SK-N-SH (cell line): Measurements from ENCODE around the gene CHRNE. TPM values are rescaled to one million over a fixed set of nuclear protein-coding genes. Genes with fewer than 3 reads are reported as not detected.

Experiments used
- CTCF ChIA-PET: fragments of 300-600, 350-600 bp; formaldehyde crosslinking; extraction: SDS; loops from one replicate; lab custom pipeline; 2021; lab: Yijun Ruan, JAX
- POLR2A ChIA-PET: fragments of 350-600 bp; sonication (Branson Sonifier 250); formaldehyde crosslinking; extraction: SDS; loops from one replicate; lab custom pipeline; 2020; ENCODE audit warnings: antibody characterized with exemption, inconsistent platforms; lab: Yijun Ruan, JAX
- DNase-seq: peaks from one replicate; pipeline ENCODE4 v3.0.0; 2012
- H2AFZ ChIP-seq: fragments of 200-600 bp; sonication (generic); 2 replicates; pipeline ENCODE4 v1.8.1; 2016; ENCODE audit warnings: antibody characterized with exemption, mild to moderate bottlenecking, low read depth
- H3F3A ChIP-seq: fragments of 200-600 bp; sonication (generic); replicated peaks from 2 replicates; pipeline ENCODE3; 2016; ENCODE audit warnings: antibody characterized with exemption, mild to moderate bottlenecking; ENCODE audit not compliant: insufficient read depth
- H3K27ac ChIP-seq, 2 experiments: fragments of 200-500 bp in 1 of 2; fragments of 200-600 bp in 1 of 2; sonication (Bioruptor generic) in 1 of 2; sonication (generic), shearing (Covaris generic) in 1 of 2; 2 replicates each; pipeline versions ENCODE4 v1.5.1 to v1.6.1; 2014 to 2016; ENCODE audit warnings: low read depth in 2 of 2, inconsistent platforms in 1 of 2, low read length in 1 of 2, mild to moderate bottlenecking in 1 of 2, mixed read lengths in 1 of 2
- H3K27me3 ChIP-seq: fragments of 200-600 bp; sonication (generic), shearing (Covaris generic); 2 replicates; pipeline ENCODE4 v1.6.1; 2016; ENCODE audit warnings: mixed run types; ENCODE audit not compliant: insufficient read depth
- H3K36me3 ChIP-seq, 2 experiments: fragments of 200-500 bp in 1 of 2; fragments of 200-600 bp in 1 of 2; sonication (Bioruptor generic) in 1 of 2; sonication (generic) in 1 of 2; replicated peaks in 1 of 2; 2 replicates each; pipeline versions ENCODE3 to v1.5.1; 2014 to 2016; ENCODE audit warnings: low read length in 1 of 2, mild to moderate bottlenecking in 1 of 2; ENCODE audit not compliant: insufficient read depth in 2 of 2, control insufficient read depth in 1 of 2
- H3K4me1 ChIP-seq, 2 experiments: fragments of 200-500 bp in 1 of 2; fragments of 200-600 bp in 1 of 2; sonication (Bioruptor generic) in 1 of 2; sonication (generic), shearing (Covaris generic) in 1 of 2; 2 replicates each; pipeline versions ENCODE4 v1.5.1 to v1.6.1; 2014 to 2016; ENCODE audit warnings: low read depth in 1 of 2, low read length in 1 of 2, mixed run types in 1 of 2; ENCODE audit not compliant: insufficient read depth in 2 of 2, control insufficient read depth in 1 of 2
- H3K4me2 ChIP-seq: fragments of 200-600 bp; sonication (generic), shearing (Covaris generic); 2 replicates; pipeline ENCODE4 v1.6.1; 2017; ENCODE audit warnings: mixed run types
- H3K4me3 ChIP-seq, 2 experiments: fragments of 200-500 bp in 1 of 2; fragments of 200-600 bp in 1 of 2; sonication (Bioruptor generic) in 1 of 2; sonication (generic), shearing (Covaris generic) in 1 of 2; 2 replicates each; pipeline versions ENCODE4 v1.5.1 to v1.8.1; 2014 to 2016; ENCODE audit warnings: low read depth in 2 of 2, inconsistent platforms in 1 of 2, low read length in 1 of 2, mild to moderate bottlenecking in 1 of 2, mixed read lengths in 1 of 2, moderate library complexity in 1 of 2
- H3K79me2 ChIP-seq: fragments of 200-600 bp; sonication (generic); 2 replicates; pipeline ENCODE4 v1.8.1; 2017; ENCODE audit warnings: mild to moderate bottlenecking; ENCODE audit not compliant: insufficient read depth
- H3K9ac ChIP-seq: fragments of 200-600 bp; sonication (generic); 2 replicates; pipeline ENCODE4 v1.6.1; 2017; ENCODE audit warnings: mixed run types
- H3K9me2 ChIP-seq: fragments of 200-600 bp; sonication (generic); 2 replicates; pipeline ENCODE4 v1.6.1; 2017; ENCODE audit warnings: mixed run types
- H3K9me3 ChIP-seq: fragments of 200-600 bp; sonication (generic); 2 replicates; pipeline ENCODE4 v1.6.1; 2017; ENCODE audit warnings: mixed run types, mild to moderate bottlenecking, moderate library complexity
- H4K20me1 ChIP-seq: fragments of 200-600 bp; sonication (generic); 2 replicates; pipeline ENCODE4 v1.6.1; 2017; ENCODE audit warnings: mild to moderate bottlenecking, mixed run types; ENCODE audit not compliant: insufficient read depth
- CHD2 ChIP-seq: fragments of 150-350 bp; IDR thresholded peaks from 2 replicates; pipeline ENCODE4 v1.6.1; 2018; ENCODE audit warnings: low read length; ENCODE audit not compliant: partially characterized antibody
- ELF1 ChIP-seq: IDR thresholded peaks from 2 replicates; pipeline ENCODE4 v1.4.0; 2012
- EZH2phosphoT487 ChIP-seq: fragments of 200-600 bp; sonication (generic); IDR thresholded peaks from 2 replicates; pipeline ENCODE4 v1.6.1; 2017; ENCODE audit warnings: low read depth, mixed run types, mild to moderate bottlenecking, antibody characterized with exemption, moderate library complexity, borderline replicate concordance
- FOSL2 ChIP-seq: IDR thresholded peaks from 2 replicates; pipeline ENCODE4 v1.4.0; 2012; ENCODE audit warnings: low read depth, mild to moderate bottlenecking, moderate library complexity, borderline replicate concordance
- FOXJ3 ChIP-seq: sonication (generic); formaldehyde crosslinking; IDR thresholded peaks from 2 replicates; pipeline ENCODE4 v1.5.1; 2020; ENCODE audit warnings: mild to moderate bottlenecking, missing genetic modification reagents
- FOXM1 ChIP-seq: IDR thresholded peaks from 2 replicates; pipeline ENCODE4 v1.4.0; 2012; ENCODE audit warnings: low read depth, mild to moderate bottlenecking
- GATA2 ChIP-seq: sonication (generic); formaldehyde crosslinking; IDR thresholded peaks from 2 replicates; pipeline ENCODE4 v1.5.0; 2020; ENCODE audit warnings: mild to moderate bottlenecking, missing genetic modification reagents
- JUND ChIP-seq: IDR thresholded peaks from 2 replicates; pipeline ENCODE4 v1.4.0; 2012
- MAX ChIP-seq: IDR thresholded peaks from 2 replicates; pipeline ENCODE4 v1.4.0; 2012; ENCODE audit warnings: low read depth
- MXI1 ChIP-seq: IDR thresholded peaks from 2 replicates; pipeline ENCODE4 v1.6.1; 2012; ENCODE audit warnings: mild to moderate bottlenecking, low read depth, low read length, improper control_type of control experiment
- NFIC ChIP-seq: IDR thresholded peaks from 2 replicates; pipeline ENCODE4 v1.4.0; 2012; ENCODE audit warnings: borderline replicate concordance
- NRF1 ChIP-seq: IDR thresholded peaks from 2 replicates; pipeline ENCODE4 v1.6.1; 2012; ENCODE audit warnings: low read depth, mild to moderate bottlenecking, low read length
- RAD21 ChIP-seq: IDR thresholded peaks from 2 replicates; pipeline ENCODE4 v1.6.1; 2012; ENCODE audit warnings: mild to moderate bottlenecking, low read length
- SIN3A ChIP-seq: IDR thresholded peaks from 2 replicates; pipeline ENCODE4 v1.6.1; 2012; ENCODE audit warnings: low read depth, mild to moderate bottlenecking, low read length, moderate library complexity, borderline replicate concordance
- TCF12 ChIP-seq: IDR thresholded peaks from 2 replicates; pipeline ENCODE4 v1.4.0; 2012
- ZBTB33 ChIP-seq: IDR thresholded peaks from 2 replicates; pipeline ENCODE4 v1.4.0; 2012; ENCODE audit warnings: low read depth, borderline replicate concordance
- WGBS: methylation state at CpG from one replicate; pipeline ENCODE4 v1.1.6; 2017; ENCODE audit warnings: low lambda C conversion rate; 5-methylcytosine and 5-hydroxymethylcytosine counted together
- polyA plus RNA-seq, 3 experiments: library from polyadenylated mRNA; depleted of rRNA; stranded (reverse); fragments of >200 nt; gene quantifications; 2 replicates each; pipeline ENCODE4 v1.2.3, GENCODE V29; 2012
- TF ChIP-seq, protein P1 (sequence below): IDR thresholded peaks from 2 replicates; pipeline ENCODE4; 2012
- TF ChIP-seq, protein P2 (sequence below): fragments of 150-350 bp; IDR thresholded peaks from 2 replicates; pipeline ENCODE4 v1.6.1; 2017; ENCODE audit warnings: antibody characterized with exemption, low read length, low read depth, borderline replicate concordance

Gene CHRNE
- polyA plus RNA-seq, 1 of the 3 experiments (the other 2 are of a cell fraction): 0.71 TPM

- Histone ChIP-seq H2AFZ (no peak overlapping the region), H3K9me2 (no peaks in the 10 kb centered on the region), H3K9me3 (no peaks in the 10 kb centered on the region)
- TF ChIP-seq NRF1 (no peak), CHD2 (no peak), ELF1 (no peak), ZBTB33 (no peak), NFIC (no peak)
- TF ChIP-seq, all 33 proteins: peak for 0
- peaks cover 0 to 10% of the 10 kb centered on the region in 2 experiments; a peak in 1 of 4 replicates for H3K4me1 ChIP-seq
- H3K4me2 ChIP-seq: no peak overlapping the region
- POLR2A ChIA-PET: no interaction called here
- peak; percentile 8 for DNase-seq
- no peaks in the 10 kb centered on the region for H3F3A ChIP-seq
- no peaks in the 10 kb centered on the region for H4K20me1 ChIP-seq
- no peak overlapping the region for H3K4me3 ChIP-seq
- CTCF ChIA-PET: interaction anchor here (0.9 to 6.5 kb wide), 11 partner anchors 13 to 200 kb away, joined by 3 to 47 read pairs (median 4); partner anchors contain the start of genes GLTPD2, MED11 and VMO1
- no peak overlapping the region for H3K27ac ChIP-seq
- no peaks in the 10 kb centered on the region for H3K27me3 ChIP-seq
- H3K79me2 ChIP-seq: no peaks in the 10 kb centered on the region
- no peak overlapping the region for H3K9ac ChIP-seq
- WGBS: 80% methylated on average over 8 of the region's 8 CpGs
- H3K36me3 ChIP-seq: peaks cover 0 to 11% of the 10 kb centered on the region in 2 experiments
These were observed 358 bp downstream of the CHRNE start for GRCh38 chr17:4902540-4902939.

GRCh38 chr17:4901648-4902344 is 1.1 kb downstream of the CHRNE start:
- POLR2A ChIA-PET: no interaction called here
- peaks cover 0 to 10% of the 10 kb centered on the region in 2 experiments; a peak in 1 of 4 replicates for H3K4me1 ChIP-seq
- H3K79me2 ChIP-seq: no peaks in the 10 kb centered on the region

More at GRCh38 chr17:4901648-4902344, 1.1 kb downstream of the CHRNE start:
- Histone ChIP-seq H3K4me2 (no peak overlapping the region), H4K20me1 (no peaks in the 10 kb centered on the region), H3K36me3 (peaks cover 0 to 14% of the 10 kb centered on the region in 2 experiments), H3K27ac (no peak overlapping the region), H3K9me2 (no peaks in the 10 kb centered on the region), H3K9ac (no peak overlapping the region), H3K9me3 (no peaks in the 10 kb centered on the region), H3K4me3 (no peak overlapping the region), H3K27me3 (no peaks in the 10 kb centered on the region), H3F3A (no peaks in the 10 kb centered on the region), H2AFZ (no peak overlapping the region)
- 88% methylated on average over 48 of the region's 48 CpGs for WGBS
- CTCF ChIA-PET: interaction anchor here (1.3 to 6.5 kb wide), 3 partner anchors 12 to 113 kb away, joined by 5 to 47 read pairs (median 45); partner anchors contain the start of genes GLTPD2 and VMO1
- TF ChIP-seq MAX (no peak), FOSL2 (no peak), NRF1 (no peak), EZH2phosphoT487 (no peak), CHD2 (no peak), NFIC (no peak), ZBTB33 (no peak), MXI1 (no peak), TCF12 (no peak), JUND (no peak), FOXJ3 (no peak), SIN3A (no peak), FOXM1 (no peak), GATA2 (CRISPR knock-in tag) (no peak), RAD21 (no peak)
- TF ChIP-seq, protein P1, sequence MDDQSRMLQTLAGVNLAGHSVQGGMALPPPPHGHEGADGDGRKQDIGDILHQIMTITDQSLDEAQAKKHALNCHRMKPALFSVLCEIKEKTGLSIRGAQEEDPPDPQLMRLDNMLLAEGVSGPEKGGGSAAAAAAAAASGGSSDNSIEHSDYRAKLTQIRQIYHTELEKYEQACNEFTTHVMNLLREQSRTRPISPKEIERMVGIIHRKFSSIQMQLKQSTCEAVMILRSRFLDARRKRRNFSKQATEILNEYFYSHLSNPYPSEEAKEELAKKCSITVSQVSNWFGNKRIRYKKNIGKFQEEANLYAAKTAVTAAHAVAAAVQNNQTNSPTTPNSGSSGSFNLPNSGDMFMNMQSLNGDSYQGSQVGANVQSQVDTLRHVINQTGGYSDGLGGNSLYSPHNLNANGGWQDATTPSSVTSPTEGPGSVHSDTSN: no peak
- TF ChIP-seq, protein P2, sequence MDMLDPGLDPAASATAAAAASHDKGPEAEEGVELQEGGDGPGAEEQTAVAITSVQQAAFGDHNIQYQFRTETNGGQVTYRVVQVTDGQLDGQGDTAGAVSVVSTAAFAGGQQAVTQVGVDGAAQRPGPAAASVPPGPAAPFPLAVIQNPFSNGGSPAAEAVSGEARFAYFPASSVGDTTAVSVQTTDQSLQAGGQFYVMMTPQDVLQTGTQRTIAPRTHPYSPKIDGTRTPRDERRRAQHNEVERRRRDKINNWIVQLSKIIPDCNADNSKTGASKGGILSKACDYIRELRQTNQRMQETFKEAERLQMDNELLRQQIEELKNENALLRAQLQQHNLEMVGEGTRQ: no peak
- DNase-seq: peak; percentile 76
